Esophagus muscularis mucosa (tissue), 3 donors: ENCODE data around the gene ARID5A.

Source experiments
- POLR2A ChIP-seq: fragments of 450-650 bp; IDR thresholded peaks from one replicate; pipeline ENCODE4 v1.6.1; 2017; ENCODE audit warnings: antibody characterized with exemption, moderate library complexity, mild to moderate bottlenecking, low read depth
- TF ChIP-seq, protein P1 (sequence below), 3 experiments: fragments of 200-600 bp in 2 of 3; fragments of 450-650 bp in 1 of 3; sonication (generic) in 2 of 3; IDR thresholded peaks; one replicate each; pipeline ENCODE4 v1.5.1; 2017 to 2019; ENCODE audit warnings: antibody characterized with exemption in 3 of 3, mild to moderate bottlenecking in 2 of 3, moderate library complexity in 1 of 3

DNA sequence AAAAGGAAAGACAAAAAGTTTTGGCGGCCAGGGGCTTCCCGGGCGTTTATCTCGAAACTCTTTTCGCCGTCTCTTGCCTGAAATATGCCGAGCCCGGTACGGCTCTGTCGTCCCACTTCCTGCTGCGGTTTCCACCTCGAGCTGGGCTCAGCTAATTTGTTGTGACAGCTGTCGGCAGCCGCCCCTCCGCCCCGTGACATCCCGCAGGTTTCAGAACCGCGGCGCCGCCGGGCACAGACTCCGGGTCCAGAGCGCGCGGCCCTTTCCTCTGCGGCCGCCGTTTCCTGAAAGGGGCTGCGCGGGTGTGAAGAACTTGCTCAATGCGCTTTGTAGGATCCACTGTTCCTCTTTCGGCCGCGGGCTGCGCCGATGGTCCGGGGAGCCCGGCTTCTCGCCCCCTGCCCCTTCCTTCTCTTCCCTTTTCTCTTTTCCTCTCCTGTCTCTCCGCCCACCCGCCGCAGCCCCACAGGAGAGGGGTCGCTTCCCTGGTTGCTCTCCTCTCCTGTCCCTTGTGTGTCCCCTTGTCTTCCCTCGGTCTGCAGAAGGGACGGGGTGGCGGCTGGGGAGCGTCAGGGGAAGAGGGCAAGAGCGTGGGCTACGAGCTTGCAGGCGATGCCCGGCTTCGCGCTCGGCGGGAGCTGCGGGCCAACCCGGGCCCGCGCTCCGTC lies 648 bp downstream of the ARID5A start:
- TF ChIP-seq POLR2A = no peak
- TF ChIP-seq, protein P1, sequence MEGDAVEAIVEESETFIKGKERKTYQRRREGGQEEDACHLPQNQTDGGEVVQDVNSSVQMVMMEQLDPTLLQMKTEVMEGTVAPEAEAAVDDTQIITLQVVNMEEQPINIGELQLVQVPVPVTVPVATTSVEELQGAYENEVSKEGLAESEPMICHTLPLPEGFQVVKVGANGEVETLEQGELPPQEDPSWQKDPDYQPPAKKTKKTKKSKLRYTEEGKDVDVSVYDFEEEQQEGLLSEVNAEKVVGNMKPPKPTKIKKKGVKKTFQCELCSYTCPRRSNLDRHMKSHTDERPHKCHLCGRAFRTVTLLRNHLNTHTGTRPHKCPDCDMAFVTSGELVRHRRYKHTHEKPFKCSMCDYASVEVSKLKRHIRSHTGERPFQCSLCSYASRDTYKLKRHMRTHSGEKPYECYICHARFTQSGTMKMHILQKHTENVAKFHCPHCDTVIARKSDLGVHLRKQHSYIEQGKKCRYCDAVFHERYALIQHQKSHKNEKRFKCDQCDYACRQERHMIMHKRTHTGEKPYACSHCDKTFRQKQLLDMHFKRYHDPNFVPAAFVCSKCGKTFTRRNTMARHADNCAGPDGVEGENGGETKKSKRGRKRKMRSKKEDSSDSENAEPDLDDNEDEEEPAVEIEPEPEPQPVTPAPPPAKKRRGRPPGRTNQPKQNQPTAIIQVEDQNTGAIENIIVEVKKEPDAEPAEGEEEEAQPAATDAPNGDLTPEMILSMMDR (IDR thresholded peaks at IDR 0.05) = no peak
